Measurements from ENCODE around the gene OR1D5. TPM values are rescaled to one million over a fixed set of nuclear protein-coding genes. Genes with fewer than 3 reads are reported as not detected.

Gene OR1D5
- total and polyA plus RNA-seq, 2 donors from 2014 or later = not detected

GRCh38 chr17:3015890-3016289 is 47.5 kb downstream of the OR1D5 start:
- intact Hi-C loops (cut with DNase I) = loop anchor here (10.0 kb wide), 1 partner anchor 191 kb away; no protein-coding TSS in a partner anchor
- Histone ChIP-seq H3K27me3 (ENCODE audit: control insufficient read depth, insufficient read depth, low read length) (no peaks in the 10 kb centered on the region), H3K9me3 (ENCODE audit: control insufficient read depth in 2 of 3, insufficient read depth in 1 of 3, low read length in 3 of 3) (no peaks in the 10 kb centered on the region), H3K9ac (ENCODE audit: low read length in 3 of 3) (no peak overlapping the region), H3K36me3 (ENCODE audit: control insufficient read depth in 2 of 3, insufficient read depth in 3 of 3, low read length in 3 of 3) (peaks cover 0 to 7% (median 4%) of the 10 kb centered on the region in 3 donors), H3K27ac (ENCODE audit: low read depth in 2 of 2, low read length in 2 of 2) (no peak overlapping the region), H3K4me1 (ENCODE audit: control insufficient read depth in 2 of 3, insufficient read depth in 2 of 3, low read depth in 1 of 3, low read length in 3 of 3) (no peaks in the 10 kb centered on the region), H3K4me3 (ENCODE audit: low read length in 3 of 3) (no peak overlapping the region)
- no peak for TF ChIP-seq CTCF (IDR thresholded peaks at IDR 0.05; ENCODE audit: borderline replicate concordance, extremely low read depth, insufficient read depth)
- FAIRE-seq = no peak
- peak in 1 of 5 donors; percentile 28 for DNase-seq

GRCh38 chr17:3012926-3013581 is 50.4 kb downstream of the OR1D5 start:
- peaks cover 0 to 7% (median 2%) of the 10 kb centered on the region in 3 donors for H3K36me3 ChIP-seq (ENCODE audit: control insufficient read depth in 2 of 3, insufficient read depth in 3 of 3, low read length in 3 of 3)
- no peak overlapping the region for H3K27ac ChIP-seq (ENCODE audit: low read depth in 2 of 2, low read length in 2 of 2)
- DNase-seq = peak; percentile 73 to 80 (median 74)
- H3K27me3 ChIP-seq (ENCODE audit: control insufficient read depth, insufficient read depth, low read length) = no peaks in the 10 kb centered on the region
- intact Hi-C loops (cut with DNase I) = loop anchor here (10.0 kb wide), 1 partner anchor 188 kb away; no protein-coding TSS in a partner anchor
- H3K4me1 ChIP-seq (ENCODE audit: control insufficient read depth in 2 of 3, insufficient read depth in 2 of 3, low read depth in 1 of 3, low read length in 3 of 3) = no peaks in the 10 kb centered on the region
- H3K9me3 ChIP-seq (ENCODE audit: control insufficient read depth in 2 of 3, insufficient read depth in 1 of 3, low read length in 3 of 3) = no peaks in the 10 kb centered on the region
- no peak for FAIRE-seq
- H3K4me3 ChIP-seq (ENCODE audit: low read length in 3 of 3) = no peak overlapping the region
- TF ChIP-seq CTCF (IDR thresholded peaks at IDR 0.05; ENCODE audit: borderline replicate concordance, extremely low read depth, insufficient read depth) = peak; percentile 87
- H3K9ac ChIP-seq (ENCODE audit: low read length in 3 of 3) = no peak overlapping the region

Other genes with a start within 250 kb of the OR1D5 start
- gene OR1D2, start 40.8 kb upstream of the OR1D5 start, total RNA-seq = not detected
- gene OR1D2, start 40.8 kb upstream of the OR1D5 start, polyA plus RNA-seq (ENCODE audit: insufficient read depth, low read depth, low replicate concordance) = not detected
- gene OR1G1, start 63.9 kb upstream of the OR1D5 start, total RNA-seq = not detected
- not detected for gene OR1G1, start 63.9 kb upstream of the OR1D5 start, polyA plus RNA-seq (ENCODE audit: insufficient read depth, low read depth, low replicate concordance)
- gene OR1A2, start 133.9 kb upstream of the OR1D5 start, total RNA-seq = not detected
- gene OR1A2, start 133.9 kb upstream of the OR1D5 start, polyA plus RNA-seq (ENCODE audit: insufficient read depth, low read depth, low replicate concordance) = not detected
- gene OR1A1, start 144.1 kb upstream of the OR1D5 start, total RNA-seq = not detected
- not detected for gene OR1A1, start 144.1 kb upstream of the OR1D5 start, polyA plus RNA-seq (ENCODE audit: insufficient read depth, low read depth, low replicate concordance)
- not detected for gene OR3A1, start 234.8 kb upstream of the OR1D5 start, total RNA-seq
- gene OR3A1, start 234.8 kb upstream of the OR1D5 start, polyA plus RNA-seq (ENCODE audit: insufficient read depth, low read depth, low replicate concordance) = not detected